ENCODE measurements around the gene SPATA25.
"Not testable (repeated sequence)": the region's sequence is repeated elsewhere in the genome, so short reads cannot be mapped to it uniquely, and the experiment has no call there.

SPATA25 gene

DNA sequence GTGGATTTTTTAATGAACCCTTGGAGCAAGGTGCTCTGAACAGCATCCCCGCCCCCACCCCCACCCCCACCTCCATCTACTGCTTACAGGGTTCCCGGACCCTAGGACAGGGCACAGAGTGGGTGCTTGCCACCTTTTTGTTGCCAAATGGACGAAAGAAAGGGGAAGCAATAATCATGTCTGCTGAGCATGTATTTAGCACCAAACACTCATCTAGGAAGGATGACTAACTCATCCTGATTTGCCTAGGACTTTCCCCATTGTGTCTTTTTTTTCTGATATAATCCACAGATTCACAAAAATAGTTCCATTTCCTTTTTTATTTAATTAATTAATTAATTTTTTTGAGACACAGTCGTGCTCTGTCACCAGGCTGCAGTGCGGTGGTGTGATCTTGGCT, 25.7 kb upstream of the SPATA25 start:
- ATAC-seq, result no peak

DNA sequence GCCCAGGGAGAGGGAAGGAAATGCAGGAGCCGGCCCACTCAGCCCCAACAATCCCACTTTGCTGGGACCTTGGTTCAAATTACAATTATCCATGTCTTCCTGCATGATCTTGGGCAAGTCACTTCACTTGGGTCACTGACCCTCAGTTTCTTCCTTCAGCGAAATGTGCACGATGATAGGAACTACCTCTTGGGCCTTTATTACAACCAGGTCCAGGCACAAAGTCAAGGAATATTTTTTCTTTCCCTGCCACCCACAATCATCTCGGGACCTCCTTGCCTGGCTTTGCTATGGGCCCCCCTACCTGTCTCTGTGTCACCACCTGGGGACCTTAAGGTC, 24.9 kb upstream of the SPATA25 start:
- ATAC-seq, result no peak

DNA sequence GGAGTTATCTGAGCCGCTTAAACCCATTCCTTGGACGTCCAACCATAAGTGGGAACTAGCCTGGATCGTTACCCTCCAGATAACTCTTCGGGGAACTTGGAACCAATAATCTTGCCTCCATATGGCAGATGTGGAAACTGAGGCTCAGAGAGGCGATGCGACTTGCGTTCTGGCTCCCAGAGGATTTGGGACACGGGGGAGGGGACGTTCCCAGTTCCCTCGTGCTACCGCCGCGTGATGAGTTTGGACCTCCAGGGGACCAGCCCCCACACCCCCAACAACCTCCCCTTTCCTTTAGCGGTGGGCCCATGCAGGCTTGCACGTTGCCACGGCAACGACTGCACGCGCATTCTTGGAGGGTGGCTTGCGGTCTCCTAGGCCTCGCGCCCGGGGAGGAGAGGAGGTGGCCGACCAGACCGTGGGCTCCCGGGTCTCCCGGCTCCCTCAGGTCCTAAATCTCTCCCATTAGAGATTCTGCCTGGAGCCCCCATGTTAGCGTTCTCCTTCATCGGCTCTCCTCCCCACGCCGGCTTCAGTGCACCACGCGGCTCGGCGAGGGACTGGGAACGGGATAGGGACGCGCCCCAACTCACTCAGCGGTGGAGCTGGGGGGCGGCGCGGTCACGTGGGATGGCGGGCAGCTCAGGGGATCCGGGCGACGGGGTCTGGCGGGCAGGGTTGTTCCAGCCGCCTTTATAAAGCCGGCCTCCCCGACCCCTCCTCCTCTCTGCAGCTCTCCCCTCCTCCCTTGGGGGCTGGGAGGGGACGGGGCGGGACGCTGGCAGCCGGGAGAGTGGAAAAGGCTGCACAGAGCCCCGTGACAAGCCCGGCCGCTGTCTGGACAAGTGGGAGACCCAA, 24.3 kb upstream of the SPATA25 start, which contains the start of gene PLTP:
TSS of gene PLTP (minus strand) at position 670 of the 858 bp plus-strand sequence. CDS start 703 bp downstream, outside the sequence.
- ATAC-seq, result peak in 1 of 2 donors; percentile 12

DNA sequence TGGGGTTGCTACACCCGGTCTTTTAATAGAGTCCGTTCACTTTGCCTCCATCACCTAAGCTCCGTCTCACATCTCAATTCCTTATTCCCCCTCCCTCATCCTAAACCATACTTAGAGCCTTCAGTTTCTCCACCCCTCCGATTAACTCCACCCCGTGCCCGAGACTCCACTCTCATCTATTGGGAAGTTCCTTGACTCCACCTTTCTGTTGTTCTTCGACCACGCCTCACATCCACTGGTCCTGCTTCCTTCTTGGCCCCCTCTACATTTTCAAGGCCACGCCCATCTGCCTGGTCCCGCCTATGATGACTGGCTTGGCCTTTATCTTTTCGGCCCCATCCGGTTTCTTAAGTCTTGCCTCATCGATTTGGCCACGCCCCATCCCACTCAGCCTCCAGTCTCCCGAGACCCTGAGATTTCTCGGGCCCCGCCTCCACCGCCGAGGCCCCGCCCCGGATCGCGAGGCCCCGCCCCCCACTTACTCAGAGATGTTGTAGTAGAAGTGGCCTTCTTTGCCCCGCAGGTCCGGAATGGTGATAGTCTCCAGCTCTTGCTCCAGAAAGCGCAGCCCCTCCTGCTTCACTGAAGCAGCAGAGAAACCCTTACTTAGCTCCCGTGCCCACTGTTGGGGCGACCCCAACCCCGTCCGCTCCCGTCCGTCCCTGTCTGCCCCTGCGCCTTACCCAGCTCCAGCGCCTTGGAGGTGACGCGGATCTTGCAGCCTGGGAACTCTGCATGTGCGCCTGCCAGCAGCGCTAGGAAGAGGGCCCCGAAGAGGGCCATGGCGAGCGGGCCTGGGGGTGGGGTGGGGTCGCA, 23.5 kb upstream of the SPATA25 start:
- ATAC-seq, result peak; percentile 93 to 95

DNA sequence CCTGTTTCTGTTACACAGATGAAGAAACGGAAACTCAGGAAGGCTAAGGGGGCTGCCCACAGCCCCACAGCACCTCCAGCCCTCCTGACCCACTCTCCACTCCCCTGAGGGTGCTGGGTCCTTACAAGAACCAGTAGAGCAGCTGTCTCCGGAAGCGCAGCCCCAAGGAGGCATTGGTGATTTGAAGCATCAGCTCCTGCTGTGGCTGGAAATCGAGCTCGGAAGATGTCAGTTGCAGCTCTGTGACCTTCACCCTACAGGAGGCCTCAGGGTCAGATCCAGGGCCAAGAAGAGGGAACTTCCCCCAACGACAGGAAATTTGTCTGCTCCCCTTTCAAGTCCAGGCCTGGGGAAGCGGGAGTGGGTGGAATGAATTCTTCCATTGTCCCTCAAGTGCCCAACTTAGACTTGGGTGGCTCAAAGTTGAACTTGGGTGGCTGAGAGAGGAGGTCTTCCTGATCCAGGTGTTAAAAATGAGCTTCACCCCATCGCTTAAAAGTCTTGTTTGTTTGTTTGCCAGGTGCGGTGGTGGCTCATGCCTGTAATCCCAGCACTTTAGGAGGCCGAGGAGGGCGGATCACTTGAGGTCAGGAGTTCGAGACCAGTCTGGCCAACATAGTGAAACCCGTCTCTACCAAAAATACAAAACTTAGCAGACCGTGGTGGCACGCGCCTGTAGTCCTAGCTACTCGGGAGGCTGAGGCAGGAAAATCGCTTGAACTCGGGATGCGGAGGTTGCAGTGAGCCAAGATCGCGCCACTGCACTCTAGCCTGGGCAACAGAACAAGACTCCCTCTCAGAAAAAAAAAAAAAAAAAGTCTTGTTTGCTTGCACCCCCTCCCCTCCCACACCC, 22.6 kb upstream of the SPATA25 start:
- no peak for ATAC-seq

DNA sequence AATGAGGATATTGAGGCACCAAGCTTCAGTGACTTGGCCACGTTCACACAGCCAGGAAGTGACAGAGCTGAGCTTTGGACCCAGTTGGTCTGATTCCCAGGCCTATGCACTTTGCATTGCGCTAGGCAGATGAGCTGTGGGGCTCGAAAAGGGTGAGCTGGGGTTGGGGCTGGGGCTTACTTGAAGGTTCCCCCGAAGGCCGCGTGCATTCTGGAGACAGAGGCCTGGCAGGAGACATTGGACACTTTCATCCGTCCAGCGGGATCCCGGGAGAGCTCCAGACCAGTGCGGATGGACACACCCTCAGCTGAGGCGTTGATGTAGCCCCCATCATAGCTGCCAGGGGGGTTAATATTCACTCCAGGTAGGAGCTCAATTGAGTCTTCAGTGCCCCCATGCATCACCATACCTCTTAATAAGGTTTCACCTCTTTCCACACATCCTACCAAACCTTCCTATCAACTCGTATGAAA, 21.9 kb upstream of the SPATA25 start:
- ATAC-seq, result no peak

DNA sequence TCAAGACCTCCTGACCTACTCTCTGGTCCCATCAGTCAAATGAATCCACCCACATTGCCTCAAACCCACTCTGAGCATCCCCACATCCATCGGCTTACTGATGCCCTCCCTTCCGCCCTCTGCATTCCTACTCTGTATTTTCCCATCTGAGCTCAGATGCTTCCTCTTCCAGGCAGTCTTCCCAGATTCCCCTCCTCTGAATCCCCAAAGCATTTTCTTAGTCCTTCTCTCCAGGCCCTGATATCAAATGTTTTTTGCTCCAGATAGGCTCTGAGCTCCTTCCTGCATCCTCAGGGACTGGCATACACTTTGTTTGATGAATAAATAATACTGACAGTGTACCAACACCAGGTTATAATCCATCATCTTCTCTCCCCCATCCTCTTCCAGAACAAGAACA, 20.7 kb upstream of the SPATA25 start:
- no peak for ATAC-seq

DNA sequence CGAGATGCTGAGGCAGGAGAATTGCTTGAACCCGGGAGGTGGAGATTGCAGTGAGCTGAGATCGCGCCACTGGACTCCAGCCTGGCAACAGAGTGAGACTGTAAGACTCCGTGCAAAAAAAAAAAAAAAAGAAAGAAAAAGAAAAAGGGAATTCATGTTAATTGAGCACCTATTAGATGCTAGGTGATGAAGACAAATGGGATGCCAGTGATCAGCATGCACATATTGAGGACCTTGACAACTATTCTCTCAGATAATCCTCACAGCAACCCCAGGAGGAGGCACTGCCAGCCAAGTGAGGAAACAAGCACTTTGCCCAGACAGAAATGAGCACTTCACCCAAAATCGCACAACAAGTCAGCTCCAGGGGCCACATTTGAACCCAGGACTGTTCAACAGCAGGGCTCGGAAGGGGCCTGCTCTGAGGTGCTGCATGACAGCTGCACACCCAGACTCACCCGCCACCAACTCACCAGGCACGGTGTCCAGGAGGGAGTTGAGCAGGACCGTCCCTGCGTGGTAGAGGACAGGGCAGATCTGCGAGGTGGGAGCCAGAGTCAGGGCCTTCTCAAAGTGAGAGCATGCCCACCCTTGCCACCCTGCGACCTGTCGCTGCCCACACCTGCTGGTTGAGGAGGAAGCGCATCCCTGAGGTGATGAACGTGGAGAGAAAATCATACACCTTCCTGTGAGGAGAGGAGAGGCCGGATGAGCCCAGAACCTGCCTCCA, 20.0 kb upstream of the SPATA25 start:
- no peak for ATAC-seq

DNA sequence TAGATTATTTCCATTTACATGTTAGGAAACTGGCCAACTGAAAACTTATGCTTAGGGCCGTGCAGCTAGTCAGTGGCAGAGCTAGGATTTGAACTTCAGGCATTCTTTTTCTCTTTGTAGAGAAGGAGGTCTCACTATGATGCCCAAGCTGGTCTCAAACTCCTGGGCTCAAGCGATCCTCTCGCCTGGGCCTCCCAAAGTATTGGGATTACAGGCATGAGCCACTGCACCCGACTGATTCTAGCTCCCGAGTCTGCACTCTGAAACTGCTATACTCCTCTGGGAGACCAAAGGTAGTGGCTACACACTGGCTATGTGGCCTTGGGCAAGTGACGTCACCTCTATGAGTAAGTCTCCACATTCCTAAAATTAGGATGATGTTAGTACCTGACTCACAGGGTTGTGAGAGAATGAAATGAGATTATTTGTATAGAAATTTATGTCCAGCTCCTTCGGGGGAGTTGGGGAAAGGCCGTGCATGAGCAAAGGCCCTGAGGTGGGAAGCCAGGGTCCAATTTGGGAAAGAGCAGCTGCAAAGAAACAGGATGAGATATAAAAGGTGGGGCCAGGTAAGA, 18.2 kb upstream of the SPATA25 start:
- ATAC-seq, result no peak

DNA sequence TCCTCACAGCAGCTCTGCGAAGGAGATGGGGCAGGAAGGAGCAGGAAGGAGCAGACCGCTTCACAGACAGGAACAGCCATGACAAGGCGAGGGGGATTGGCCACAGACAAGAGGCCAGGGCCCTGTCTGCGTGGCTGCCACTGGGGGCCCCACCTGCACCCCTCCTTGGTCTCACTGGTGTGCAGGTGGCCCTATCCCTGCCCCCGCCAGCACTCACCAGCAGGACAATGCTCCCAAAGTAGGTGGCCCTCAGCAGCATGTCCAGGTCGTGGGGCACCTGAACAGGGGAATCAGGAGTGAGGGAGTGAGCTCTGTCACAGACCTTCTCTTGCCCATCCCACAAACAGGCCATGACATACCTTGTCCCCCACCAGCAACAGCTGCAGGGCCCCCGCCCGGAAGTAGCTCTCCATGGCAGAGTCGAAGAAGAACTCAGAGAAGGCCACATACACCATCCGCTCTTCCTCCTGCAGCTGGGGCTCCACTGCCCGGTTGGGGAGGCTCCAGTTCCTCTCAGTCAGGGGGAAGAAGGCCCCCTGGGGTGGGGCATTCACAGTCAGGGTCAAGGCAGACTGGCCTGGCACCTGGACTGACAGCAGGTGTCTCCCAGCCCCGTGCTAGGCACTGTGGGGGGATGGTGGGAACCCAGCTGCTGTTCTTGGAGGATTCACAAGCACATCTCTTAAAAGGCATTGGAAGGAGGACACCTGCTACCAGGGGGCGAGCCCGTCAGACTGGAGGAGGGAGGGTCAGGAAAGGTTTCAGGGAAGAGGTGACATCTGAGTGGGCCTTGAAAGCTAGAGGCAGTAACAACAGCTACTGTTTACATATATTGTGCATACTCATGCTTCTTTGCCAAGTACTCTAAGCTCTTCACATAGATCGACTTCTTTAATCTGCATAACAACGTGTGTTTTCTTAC, 17.4 kb upstream of the SPATA25 start:
- ATAC-seq, result no peak

DNA sequence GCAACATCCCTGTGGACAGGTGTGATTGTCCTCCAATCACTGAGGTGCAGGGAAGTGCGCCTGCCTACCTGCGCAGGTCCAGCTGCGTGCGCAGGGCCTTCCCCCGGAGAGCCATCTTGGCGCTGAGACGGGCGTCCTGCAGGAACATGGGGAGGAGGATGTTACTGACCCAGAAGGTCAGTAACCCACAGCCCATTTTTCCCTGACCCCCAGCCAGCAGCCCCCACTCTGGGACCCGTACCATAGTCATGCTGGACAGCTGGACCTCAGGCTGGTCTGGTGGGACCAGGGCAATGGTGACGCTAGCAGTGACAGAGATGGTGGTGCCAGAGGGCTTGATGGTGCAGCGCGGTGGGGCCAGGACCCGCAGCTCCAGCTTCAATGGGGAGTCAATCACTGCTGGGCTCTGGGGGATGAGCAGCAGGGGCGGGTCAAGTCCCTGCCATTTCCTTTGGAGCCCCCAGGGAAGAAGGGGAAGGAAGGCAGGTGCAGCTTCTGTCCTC, 14.8 kb upstream of the SPATA25 start:
- ATAC-seq, result no peak

DNA sequence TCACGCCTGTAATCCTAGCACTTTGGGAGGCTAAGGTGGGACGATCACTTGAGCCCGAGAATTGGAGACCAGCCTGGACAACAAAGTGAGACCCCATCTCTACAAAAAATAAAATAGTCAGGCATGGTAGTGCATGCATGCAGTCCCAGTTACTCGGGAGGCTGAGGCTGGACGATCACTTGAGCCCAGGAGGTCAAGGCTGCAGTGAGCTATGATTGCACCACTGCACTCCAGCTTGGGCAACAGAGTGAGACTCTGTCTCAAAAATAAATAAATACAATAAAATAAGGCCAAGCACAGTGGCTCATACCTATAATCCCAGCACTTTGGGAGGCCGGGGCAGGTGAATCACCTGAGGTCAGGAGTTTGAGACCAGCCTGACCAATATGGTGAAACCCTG, 13.9 kb upstream of the SPATA25 start:
- ATAC-seq, result not testable (repeated sequence)

DNA sequence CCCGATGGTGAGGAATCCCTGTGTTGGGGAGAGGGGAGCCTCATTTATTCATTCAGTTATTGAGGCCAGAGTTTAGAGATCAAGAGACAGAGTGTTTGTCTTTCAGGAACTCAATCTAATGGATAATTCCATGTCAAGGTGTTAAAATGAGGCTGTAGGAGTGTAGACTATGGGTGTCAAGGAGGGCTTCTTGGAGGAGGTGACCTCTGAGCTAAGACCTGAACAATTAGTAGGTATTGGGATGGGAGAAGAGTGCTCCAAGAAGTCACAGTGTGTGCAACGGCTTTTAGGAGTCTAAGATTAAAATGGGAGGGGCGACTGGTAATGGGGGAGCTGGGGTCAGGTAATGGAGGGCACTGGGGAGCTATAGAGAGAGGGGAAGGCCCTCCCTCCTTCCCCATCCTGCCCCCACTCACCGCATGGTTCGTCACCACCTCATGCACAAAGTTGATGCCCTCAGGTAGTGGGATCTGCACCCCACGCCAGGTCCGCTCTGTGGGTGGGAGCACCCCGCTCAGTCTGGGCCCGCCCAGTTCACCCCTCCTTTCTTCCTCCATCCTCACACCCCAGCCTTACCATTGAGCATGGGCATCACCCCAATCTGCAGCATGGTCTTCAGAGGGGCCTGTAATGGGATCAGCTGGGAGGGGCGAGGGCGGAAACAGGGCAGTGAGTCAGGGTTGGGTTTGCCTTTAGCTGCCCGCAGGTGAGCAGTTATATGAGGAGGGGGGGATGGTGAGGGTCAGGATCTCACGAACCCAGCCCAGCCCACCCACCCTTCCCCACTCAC, 11.8 kb upstream of the SPATA25 start:
- ATAC-seq, result no peak

DNA sequence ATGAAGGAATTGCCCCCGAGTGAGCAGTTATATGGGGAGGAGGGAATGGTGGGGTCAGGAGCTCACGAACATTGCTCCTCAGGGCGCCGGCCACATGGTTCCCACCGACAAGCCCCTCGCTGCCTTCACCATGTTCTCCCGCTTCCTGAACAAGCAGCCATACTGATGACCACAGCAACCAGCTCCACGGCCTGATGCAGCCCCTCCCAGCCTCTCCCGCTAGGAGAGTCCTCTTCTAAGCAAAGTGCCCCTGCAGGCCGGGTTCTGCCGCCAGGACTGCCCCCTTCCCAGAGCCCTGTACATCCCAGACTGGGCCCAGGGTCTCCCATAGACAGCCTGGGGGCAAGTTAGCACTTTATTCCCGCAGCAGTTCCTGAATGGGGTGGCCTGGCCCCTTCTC, 10.9 kb upstream of the SPATA25 start:
- ATAC-seq, result no peak

DNA sequence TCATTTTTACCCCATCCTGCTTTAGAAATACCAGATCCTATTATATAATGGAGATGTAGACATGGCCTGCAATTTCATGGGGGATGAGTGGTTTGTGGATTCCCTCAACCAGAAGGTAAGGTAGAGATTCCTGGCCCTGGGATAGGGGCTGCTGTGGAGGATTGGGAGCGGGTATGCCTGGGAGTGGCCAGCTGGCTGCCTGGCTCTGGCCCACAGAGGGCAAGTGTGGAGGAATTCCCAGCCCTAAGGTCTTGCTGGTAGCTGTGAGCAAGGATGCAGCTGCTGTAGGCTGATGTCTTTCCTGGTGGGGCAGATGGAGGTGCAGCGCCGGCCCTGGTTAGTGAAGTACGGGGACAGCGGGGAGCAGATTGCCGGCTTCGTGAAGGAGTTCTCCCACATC, 10.3 kb upstream of the SPATA25 start:
- no peak for ATAC-seq

DNA sequence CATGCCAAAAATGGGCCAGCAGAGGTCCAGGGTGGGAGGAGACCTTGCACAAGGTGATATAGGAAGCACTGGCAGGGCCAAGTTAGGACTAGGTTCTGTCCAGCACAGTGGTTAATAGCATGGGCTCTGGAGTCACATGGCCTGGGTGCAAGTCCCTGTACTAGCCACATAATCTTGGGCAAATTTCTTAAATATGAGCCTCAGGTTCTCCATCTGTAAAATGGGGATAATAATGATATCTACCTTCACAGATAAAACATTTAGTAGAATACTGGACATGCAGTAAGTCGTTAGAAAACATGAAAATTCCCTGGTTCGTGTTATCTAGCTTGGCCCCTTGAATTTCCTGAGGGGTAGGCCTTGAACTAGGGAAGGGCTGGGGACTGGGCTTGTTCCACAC, 9.9 kb upstream of the SPATA25 start:
- no peak for ATAC-seq

DNA sequence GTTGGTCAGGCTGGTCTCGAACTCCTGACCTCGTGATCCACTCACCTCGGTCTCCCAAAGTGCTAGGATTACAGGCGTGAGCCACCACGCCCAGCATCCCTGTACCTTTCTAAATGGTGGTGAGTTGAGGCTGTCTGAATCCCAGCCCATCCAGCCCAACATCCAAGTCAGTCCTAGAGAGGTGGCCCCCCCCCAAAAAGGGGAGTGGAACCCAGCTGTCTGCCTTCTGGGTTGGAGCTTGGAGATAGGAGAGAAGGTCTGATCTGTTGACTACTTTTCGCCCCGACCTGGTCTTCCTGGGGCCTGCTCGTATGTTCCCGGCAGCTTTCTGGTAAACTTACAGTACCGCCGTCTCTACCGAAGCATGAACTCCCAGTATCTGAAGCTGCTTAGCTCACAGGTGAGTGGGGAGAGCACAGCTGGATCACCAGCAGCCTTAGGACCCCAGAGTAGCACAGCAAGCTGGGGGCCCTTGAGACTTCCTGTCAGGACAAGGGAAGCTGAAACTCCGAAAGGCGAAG, 9.3 kb upstream of the SPATA25 start:
- no peak for ATAC-seq

DNA sequence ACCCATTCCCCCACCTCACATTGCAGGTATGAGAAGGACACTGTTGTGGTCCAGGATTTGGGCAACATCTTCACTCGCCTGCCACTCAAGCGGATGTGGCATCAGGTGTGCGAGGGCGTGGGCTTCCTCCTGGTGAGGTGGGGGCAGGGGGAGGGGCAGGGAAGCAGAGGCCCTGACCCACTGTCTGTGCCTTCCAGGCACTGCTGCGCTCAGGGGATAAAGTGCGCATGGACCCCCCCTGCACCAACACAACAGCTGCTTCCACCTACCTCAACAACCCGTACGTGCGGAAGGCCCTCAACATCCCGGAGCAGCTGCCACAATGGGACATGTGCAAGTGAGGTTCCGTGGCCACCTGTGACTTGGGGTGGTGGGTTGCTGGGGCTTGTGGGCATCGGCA, 7.4 kb upstream of the SPATA25 start:
- ATAC-seq, result no peak

DNA sequence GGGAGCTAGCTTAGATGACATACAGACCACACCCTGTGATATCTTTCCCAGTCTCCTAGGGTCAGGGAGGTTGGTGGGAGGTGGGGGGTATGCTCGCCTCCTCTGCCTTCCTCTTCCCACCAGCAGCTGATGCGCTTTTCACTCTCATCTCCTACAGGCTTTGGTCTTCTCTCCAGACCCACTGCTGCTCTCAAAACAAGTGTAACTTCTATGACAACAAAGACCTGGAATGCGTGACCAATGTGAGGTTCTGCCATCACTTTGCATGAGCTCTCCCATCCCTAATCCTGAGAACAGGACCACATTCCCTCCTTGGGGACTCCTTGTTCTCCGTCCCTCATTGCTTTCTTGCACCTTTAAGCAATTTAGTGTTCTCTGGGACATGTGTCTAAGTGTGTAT, 6.4 kb upstream of the SPATA25 start:
- ATAC-seq, result no peak

Measured in activated CD4-positive, CD25-positive, alpha-beta regulatory T cell treated with anti-CD3 and anti-CD28 coated beads, Interleukin-2, amount 50 U/mL, for 24 hours (primary cell).